WTC11 (cell line): ENCODE results near the gene LAT. TPM values are rescaled to one million over a fixed set of nuclear protein-coding genes. Genes with fewer than 3 reads are reported as not detected.
"Not testable (repeated sequence)": the region's sequence is repeated elsewhere in the genome, so short reads cannot be mapped to it uniquely, and the experiment has no call there.

Source experiments
- ATAC-seq: fragments of 200-7000 bp; cut with Tn5 transposase; 2 replicates; pipeline ENCODE4 v1.10.0; 2021; ENCODE audit warnings: mild to moderate bottlenecking, moderate library complexity
- CTCF ChIA-PET: fragments of 300-600 bp; sonication (Branson Sonifier 250); formaldehyde crosslinking; loops from one replicate; lab custom pipeline; 2021; ENCODE audit warnings: antibody characterized with exemption; lab: Charles Lee
- POLR2A ChIA-PET: fragments of 350-600 bp; sonication (Branson Sonifier 250); formaldehyde crosslinking; loops from one replicate; lab custom pipeline; 2021; ENCODE audit warnings: antibody characterized with exemption; lab: Charles Lee
- DNase-seq: peaks from one replicate; pipeline ENCODE4 v3.0.0; 2021; ENCODE audit warnings: low spot score
- H3K27ac Mint-ChIP-seq: 2 replicates; pipeline ENCODE4 v1.8.0; 2021; ENCODE audit warnings: mixed read lengths
- H3K27me3 Mint-ChIP-seq: 2 replicates; pipeline ENCODE4 v1.8.0; 2021; ENCODE audit warnings: low read depth, mild to moderate bottlenecking, moderate library complexity, mixed read lengths
- H3K36me3 Mint-ChIP-seq: 2 replicates; pipeline ENCODE4 v1.8.0; 2021; ENCODE audit warnings: mixed read lengths
- H3K4me1 Mint-ChIP-seq: 2 replicates; pipeline ENCODE4 v1.8.0; 2022; ENCODE audit warnings: mixed read lengths
- H3K4me3 Mint-ChIP-seq: 2 replicates; pipeline ENCODE4 v1.8.0; 2021; ENCODE audit warnings: mild to moderate bottlenecking, moderate library complexity, mixed read lengths
- H3K9me3 Mint-ChIP-seq: 2 replicates; pipeline ENCODE4 v1.8.0; 2021; ENCODE audit warnings: mixed read lengths
- ARID4B ChIP-seq: sonication (generic); formaldehyde crosslinking; IDR thresholded peaks from 2 replicates; pipeline ENCODE4 v1.8.0; 2023; ENCODE audit warnings: missing genetic modification reagents, mild to moderate bottlenecking, borderline replicate concordance
- ELF4 ChIP-seq: sonication (generic); formaldehyde crosslinking; IDR thresholded peaks from 2 replicates; pipeline ENCODE4 v1.8.1; 2022; ENCODE audit warnings: low read depth, mild to moderate bottlenecking, moderate library complexity, missing genetic modification reagents
- ERG ChIP-seq: fragments of 250-450 bp; sonication (Bioruptor Pico); IDR thresholded peaks from 2 replicates; pipeline ENCODE4 v1.8.0; 2021; ENCODE audit warnings: mild to moderate bottlenecking
- ESRRA ChIP-seq: sonication (generic); formaldehyde crosslinking; IDR thresholded peaks from 2 replicates; pipeline ENCODE4 v1.8.1; 2022; ENCODE audit warnings: mild to moderate bottlenecking, missing genetic modification reagents, borderline replicate concordance
- GABPB1 ChIP-seq: sonication (generic); formaldehyde crosslinking; IDR thresholded peaks from 2 replicates; pipeline ENCODE4 v1.8.1; 2023; ENCODE audit warnings: mild to moderate bottlenecking, missing genetic modification reagents
- NFATC4 ChIP-seq: fragments of 250-450 bp; sonication (Bioruptor Pico); IDR thresholded peaks from 2 replicates; pipeline ENCODE4 v1.9.0; 2021; ENCODE audit warnings: mild to moderate bottlenecking
- OVOL2 ChIP-seq: fragments of 250-450 bp; sonication (Bioruptor Pico); IDR thresholded peaks from 2 replicates; pipeline ENCODE4 v1.9.0; 2021; ENCODE audit warnings: mild to moderate bottlenecking, borderline replicate concordance
- SMAD3 ChIP-seq: sonication (generic); formaldehyde crosslinking; IDR thresholded peaks from 2 replicates; pipeline ENCODE4 v1.8.0; 2022; ENCODE audit warnings: missing genetic modification reagents, mild to moderate bottlenecking, borderline replicate concordance
- SP1 ChIP-seq: sonication (generic); formaldehyde crosslinking; conservative IDR thresholded peaks from 2 replicates; pipeline ENCODE4 v1.8.1; 2022; ENCODE audit warnings: missing genetic modification reagents
- TEAD1 ChIP-seq: sonication (generic); formaldehyde crosslinking; IDR thresholded peaks from 2 replicates; pipeline ENCODE4 v1.8.0; 2022; ENCODE audit warnings: mild to moderate bottlenecking, missing genetic modification reagents
- ZBTB21 ChIP-seq: sonication (generic); formaldehyde crosslinking; IDR thresholded peaks from 2 replicates; pipeline ENCODE4 v1.8.1; 2023; ENCODE audit warnings: mild to moderate bottlenecking, missing genetic modification reagents, borderline replicate concordance
- ZNF263 ChIP-seq: sonication (generic); formaldehyde crosslinking; IDR thresholded peaks from 2 replicates; pipeline ENCODE4 v1.8.1; 2022; ENCODE audit warnings: low read depth, mild to moderate bottlenecking, moderate library complexity, missing genetic modification reagents
- total RNA-seq: library from RNA; stranded (reverse); gene quantifications from 3 replicates; pipeline ENCODE4 v1.2.3, GENCODE V29; 2021
- TF ChIP-seq, protein P1 (sequence below): fragments of 250-450 bp; sonication (Bioruptor Pico); IDR thresholded peaks from 2 replicates; pipeline ENCODE4 v1.9.0; 2021; ENCODE audit warnings: mild to moderate bottlenecking, borderline replicate concordance

Gene LAT
- total RNA-seq, 1 experiment from 2014 or later = 5.6 TPM

DNA sequence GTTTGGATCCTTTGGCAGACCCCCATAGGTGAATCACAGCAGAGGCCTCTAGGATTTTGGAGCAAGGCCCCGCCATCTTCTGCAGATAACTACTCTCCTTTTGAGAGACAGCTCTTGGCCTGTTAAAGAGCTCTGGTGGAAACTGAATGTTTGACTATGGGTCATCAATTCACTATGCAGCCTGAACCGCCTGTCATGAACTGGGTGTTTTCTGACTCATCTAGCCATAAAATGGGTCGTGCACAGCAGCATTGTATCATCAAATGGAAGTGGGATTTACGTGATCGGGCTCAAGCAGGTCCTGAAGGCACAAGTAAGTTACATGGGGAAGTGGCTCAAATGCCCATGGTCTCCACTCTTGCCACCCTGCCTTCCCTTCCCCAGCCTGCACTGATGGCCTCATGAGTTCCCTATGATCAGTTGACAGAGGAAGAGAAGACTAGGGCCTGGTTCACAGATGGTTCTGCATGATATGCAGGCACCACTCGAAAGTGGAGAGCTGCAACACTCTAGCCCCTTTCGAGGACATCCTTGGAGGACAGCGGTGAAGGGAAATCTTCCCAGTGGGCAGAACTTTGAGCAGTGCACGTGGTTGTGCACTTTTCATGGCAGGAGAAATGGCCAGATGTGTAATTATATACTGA is 19.8 kb downstream of the LAT start:
- ATAC-seq, H3K4me3 Mint-ChIP-seq, H3K27me3 Mint-ChIP-seq, CTCF ChIA-PET, H3K4me1 Mint-ChIP-seq, H3K27ac Mint-ChIP-seq, H3K9me3 Mint-ChIP-seq, DNase-seq, H3K36me3 Mint-ChIP-seq: not testable (repeated sequence)
- POLR2A ChIA-PET = interaction anchor here (1.4 kb wide), 1 partner anchor 31 kb away, joined by 3 read pairs; no protein-coding TSS in a partner anchor

- ATAC-seq = no peak
- H3K4me1 Mint-ChIP-seq = no peaks in the 10 kb centered on the region
- TF ChIP-seq, protein P1, sequence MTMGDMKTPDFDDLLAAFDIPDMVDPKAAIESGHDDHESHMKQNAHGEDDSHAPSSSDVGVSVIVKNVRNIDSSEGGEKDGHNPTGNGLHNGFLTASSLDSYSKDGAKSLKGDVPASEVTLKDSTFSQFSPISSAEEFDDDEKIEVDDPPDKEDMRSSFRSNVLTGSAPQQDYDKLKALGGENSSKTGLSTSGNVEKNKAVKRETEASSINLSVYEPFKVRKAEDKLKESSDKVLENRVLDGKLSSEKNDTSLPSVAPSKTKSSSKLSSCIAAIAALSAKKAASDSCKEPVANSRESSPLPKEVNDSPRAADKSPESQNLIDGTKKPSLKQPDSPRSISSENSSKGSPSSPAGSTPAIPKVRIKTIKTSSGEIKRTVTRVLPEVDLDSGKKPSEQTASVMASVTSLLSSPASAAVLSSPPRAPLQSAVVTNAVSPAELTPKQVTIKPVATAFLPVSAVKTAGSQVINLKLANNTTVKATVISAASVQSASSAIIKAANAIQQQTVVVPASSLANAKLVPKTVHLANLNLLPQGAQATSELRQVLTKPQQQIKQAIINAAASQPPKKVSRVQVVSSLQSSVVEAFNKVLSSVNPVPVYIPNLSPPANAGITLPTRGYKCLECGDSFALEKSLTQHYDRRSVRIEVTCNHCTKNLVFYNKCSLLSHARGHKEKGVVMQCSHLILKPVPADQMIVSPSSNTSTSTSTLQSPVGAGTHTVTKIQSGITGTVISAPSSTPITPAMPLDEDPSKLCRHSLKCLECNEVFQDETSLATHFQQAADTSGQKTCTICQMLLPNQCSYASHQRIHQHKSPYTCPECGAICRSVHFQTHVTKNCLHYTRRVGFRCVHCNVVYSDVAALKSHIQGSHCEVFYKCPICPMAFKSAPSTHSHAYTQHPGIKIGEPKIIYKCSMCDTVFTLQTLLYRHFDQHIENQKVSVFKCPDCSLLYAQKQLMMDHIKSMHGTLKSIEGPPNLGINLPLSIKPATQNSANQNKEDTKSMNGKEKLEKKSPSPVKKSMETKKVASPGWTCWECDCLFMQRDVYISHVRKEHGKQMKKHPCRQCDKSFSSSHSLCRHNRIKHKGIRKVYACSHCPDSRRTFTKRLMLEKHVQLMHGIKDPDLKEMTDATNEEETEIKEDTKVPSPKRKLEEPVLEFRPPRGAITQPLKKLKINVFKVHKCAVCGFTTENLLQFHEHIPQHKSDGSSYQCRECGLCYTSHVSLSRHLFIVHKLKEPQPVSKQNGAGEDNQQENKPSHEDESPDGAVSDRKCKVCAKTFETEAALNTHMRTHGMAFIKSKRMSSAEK (CRISPR knock-in tag) = no peak
- TF ChIP-seq ZNF263 (CRISPR knock-in tag) = no peak
- TF ChIP-seq SP1 (CRISPR knock-in tag) = no peak
- TF ChIP-seq ERG (CRISPR knock-in tag) = no peak
- TF ChIP-seq, all 79 proteins: peak for 0
- no peak overlapping the region for H3K4me3 Mint-ChIP-seq
- ChIA-PET CTCF (no interaction called here), POLR2A (no interaction called here)
- no peaks in the 10 kb centered on the region for H3K36me3 Mint-ChIP-seq
- H3K9me3 Mint-ChIP-seq = no peaks in the 10 kb centered on the region
- DNase-seq = no peak
- H3K27ac Mint-ChIP-seq = no peak overlapping the region
- H3K27me3 Mint-ChIP-seq = no peaks in the 10 kb centered on the region
These were observed 23.1 kb downstream of the LAT start for GRCh38 chr16:29007730-29008593.

DNA sequence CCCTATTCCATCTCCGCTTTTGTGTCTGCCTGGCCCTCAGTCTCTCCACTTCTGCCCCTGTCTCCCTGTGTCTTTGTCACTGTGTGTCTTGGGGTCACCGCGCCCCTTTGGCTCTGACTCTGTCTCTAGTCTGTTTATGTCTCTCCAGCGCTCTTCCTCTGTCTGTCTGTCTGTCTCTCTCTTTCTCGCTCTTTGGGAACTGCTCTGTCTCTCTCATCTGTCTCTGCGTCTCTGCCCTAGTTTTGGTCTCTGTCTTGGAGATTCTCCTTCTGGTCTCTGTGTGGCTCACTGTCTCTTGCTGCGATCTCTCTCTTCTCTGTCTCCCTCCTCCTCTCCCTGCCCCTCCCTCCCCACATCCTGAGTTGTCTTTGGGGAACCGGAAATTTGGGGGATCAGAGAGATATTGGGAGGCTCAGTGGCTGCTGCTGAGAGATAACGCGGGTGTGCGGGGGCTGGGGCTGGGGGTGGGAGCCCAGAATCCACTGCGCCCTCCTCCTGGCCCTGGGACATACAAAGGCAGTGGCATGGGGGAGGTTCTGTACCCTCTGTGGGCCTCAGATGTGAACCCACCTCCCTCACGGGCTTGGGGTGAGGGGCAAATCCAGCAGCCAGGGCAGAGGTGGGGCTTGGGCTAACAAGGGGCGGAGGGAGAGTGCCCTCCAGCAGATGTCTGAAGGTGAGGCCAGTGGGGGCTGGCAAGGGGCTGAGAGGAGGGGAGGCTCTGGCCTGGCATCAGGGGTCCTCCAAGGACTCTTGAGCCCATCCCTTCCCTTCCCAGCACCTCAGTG is 24.4 kb downstream of the LAT start:
- Mint-ChIP-seq H3K4me1 (no peaks in the 10 kb centered on the region), H3K36me3 (no peaks in the 10 kb centered on the region), H3K9me3 (no peaks in the 10 kb centered on the region), H3K27ac (no peak overlapping the region), H3K4me3 (no peak overlapping the region), H3K27me3 (no peaks in the 10 kb centered on the region)
- DNase-seq (no peak), ATAC-seq (peak; percentile 26; the same call in 1 of the 2 replicates)
- ChIA-PET POLR2A (no interaction called here), CTCF (interaction anchor here (2.3 kb wide), 1 partner anchor 20 kb away, joined by 15 read pairs; no protein-coding TSS in a partner anchor)
- TF ChIP-seq OVOL2 (no peak), ESRRA (CRISPR knock-in tag) (no peak), TEAD1 (CRISPR knock-in tag) (no peak), ELF4 (no peak), ZBTB21 (CRISPR knock-in tag) (no peak), ARID4B (CRISPR knock-in tag) (no peak), NFATC4 (CRISPR knock-in tag) (no peak), GABPB1 (CRISPR knock-in tag) (no peak), SMAD3 (CRISPR knock-in tag) (no peak)
- TF ChIP-seq, protein P1 (CRISPR knock-in tag) = no peak
